H1 (cell line): ENCODE results near the gene SSX4. TPM values are rescaled to one million over a fixed set of nuclear protein-coding genes. Genes with fewer than 3 reads are reported as not detected.
"Not testable (repeated sequence)": the region's sequence is repeated elsewhere in the genome, so short reads cannot be mapped to it uniquely, and the experiment has no call there.

Experiments
- CTCF ChIA-PET: fragments of 300-600 bp; sonication (Branson Sonifier 250); formaldehyde crosslinking; loops from one replicate; lab custom pipeline; 2021; ENCODE audit not compliant: partially characterized antibody; lab: Charles Lee
- POLR2A ChIA-PET: fragments of 300-600 bp; sonication (Branson Sonifier 250); formaldehyde crosslinking; loops from one replicate; lab custom pipeline; 2021; ENCODE audit warnings: inconsistent platforms; ENCODE audit not compliant: partially characterized antibody; lab: Charles Lee
- DNase-seq, 2 experiments: peaks; one replicate each; pipeline versions ENCODE4 v3.0.0 to v3.0.0-alpha.2; 2010 to 2022; ENCODE audit warnings: low spot score in 2 of 2, low read depth in 1 of 2, mixed read lengths in 1 of 2
- FAIRE-seq: peaks from 2 replicates; lab custom pipeline; 2011; peaks lifted over from hg19 to GRCh38; lab: Jason Lieb, UNC
- H2AFZ ChIP-seq: 2 replicates; pipeline ENCODE4 v1.8.1; 2012; ENCODE audit warnings: low read length, inconsistent platforms
- H2AK5ac ChIP-seq: 2 replicates; pipeline ENCODE4 v1.6.1; 2013; ENCODE audit warnings: low read depth, low read length
- H2BK120ac ChIP-seq: replicated peaks from 2 replicates; pipeline ENCODE3; 2013; ENCODE audit warnings: low read depth, low read length, inconsistent platforms
- H2BK12ac ChIP-seq: 2 replicates; pipeline ENCODE4 v1.6.1; 2013; ENCODE audit warnings: low read depth, low read length
- H2BK15ac ChIP-seq: 2 replicates; pipeline ENCODE4 v1.6.1; 2013; ENCODE audit warnings: low read length
- H2BK20ac ChIP-seq: 2 replicates; pipeline ENCODE4 v1.6.1; 2013; ENCODE audit warnings: low read length
- H2BK5ac ChIP-seq: 2 replicates; pipeline ENCODE4 v1.6.1; 2013; ENCODE audit warnings: low read depth, low read length
- H3K14ac ChIP-seq: 2 replicates; pipeline ENCODE4 v1.6.1; 2013; ENCODE audit warnings: inconsistent platforms; ENCODE audit not compliant: insufficient read length
- H3K18ac ChIP-seq: 2 replicates; pipeline ENCODE4 v1.6.1; 2013; ENCODE audit warnings: low read length; ENCODE audit errors: extremely low read depth
- H3K23ac ChIP-seq: 2 replicates; pipeline ENCODE4 v1.6.1; 2013; ENCODE audit warnings: inconsistent platforms; ENCODE audit not compliant: insufficient read length
- H3K23me2 ChIP-seq: 2 replicates; pipeline ENCODE4 v1.6.1; 2013; ENCODE audit warnings: low read depth, low read length
- H3K27ac ChIP-seq: 2 replicates; pipeline ENCODE4 v1.6.1; 2011; ENCODE audit warnings: low read depth, low read length, inconsistent platforms
- H3K27me3 ChIP-seq, 4 experiments: replicated peaks in 1 of 4; 1 replicate in 1 of 4; 2 replicates in 3 of 4; pipeline versions ENCODE4 v1.6.1 to v1.8.1; 2011 to 2013; ENCODE audit warnings: low read length in 3 of 4, mild to moderate bottlenecking in 3 of 4, inconsistent platforms in 2 of 4, mixed read lengths in 2 of 4, moderate library complexity in 1 of 4; ENCODE audit not compliant: control insufficient read depth in 3 of 4, insufficient read depth in 3 of 4; ENCODE audit errors: extremely low read depth in 1 of 4
- H3K36me3 ChIP-seq, 4 experiments: 2 replicates each; pipeline versions ENCODE4 v1.6.1 to v1.8.1; 2011 to 2013; ENCODE audit warnings: mild to moderate bottlenecking in 4 of 4, low read length in 3 of 4, moderate library complexity in 2 of 4, control low read depth in 1 of 4, inconsistent platforms in 1 of 4; ENCODE audit not compliant: insufficient read depth in 4 of 4, control insufficient read depth in 2 of 4
- H3K4ac ChIP-seq: replicated peaks from 2 replicates; pipeline ENCODE3; 2013; ENCODE audit warnings: low read length, low read depth, mixed read lengths, inconsistent platforms; ENCODE audit not compliant: insufficient read length
- H3K4me1 ChIP-seq, 4 experiments: replicated peaks in 1 of 4; 1 replicate in 1 of 4; 2 replicates in 3 of 4; pipeline versions ENCODE4 v1.6.1 to v1.8.1; 2011 to 2013; ENCODE audit warnings: low read length in 3 of 4, inconsistent platforms in 2 of 4, mixed read lengths in 1 of 4; ENCODE audit not compliant: insufficient read depth in 4 of 4, control insufficient read depth in 3 of 4
- H3K4me2 ChIP-seq, 2 experiments: 2 replicates each; pipeline versions ENCODE4 v1.6.1 to v1.8.1; 2011 to 2013; ENCODE audit warnings: low read depth in 2 of 2, low read length in 2 of 2, control low read depth in 1 of 2, inconsistent platforms in 1 of 2, mild to moderate bottlenecking in 1 of 2; ENCODE audit not compliant: insufficient read depth in 1 of 2
- H3K4me3 ChIP-seq, 4 experiments: fragments of 200-600, 300-600 bp in 1 of 4; sonication (generic), shearing (Covaris generic), sonication (Bioruptor Twin) in 1 of 4; 2 replicates each; pipeline versions ENCODE4 v1.5.1 to v1.8.1; 2011 to 2016; ENCODE audit warnings: low read length in 4 of 4, low read depth in 3 of 4, control low read depth in 2 of 4, inconsistent platforms in 2 of 4, mild to moderate bottlenecking in 2 of 4, mixed read lengths in 1 of 4, moderate library complexity in 1 of 4; ENCODE audit not compliant: insufficient read depth in 2 of 4; ENCODE audit errors: extremely low read depth in 1 of 4
- H3K56ac ChIP-seq: replicated peaks from 2 replicates; pipeline ENCODE3; 2013; ENCODE audit warnings: low read depth, mild to moderate bottlenecking, mixed read lengths, low read length, inconsistent platforms; ENCODE audit not compliant: insufficient read length
- H3K79me1 ChIP-seq: 2 replicates; pipeline ENCODE4 v1.6.1; 2013; ENCODE audit warnings: low read depth, low read length, control low read depth
- H3K79me2 ChIP-seq, 2 experiments: 2 replicates each; pipeline versions ENCODE4 v1.6.1 to v1.8.1; 2012 to 2013; ENCODE audit warnings: low read length in 2 of 2, mild to moderate bottlenecking in 2 of 2, inconsistent platforms in 1 of 2; ENCODE audit not compliant: insufficient read depth in 2 of 2, control insufficient read depth in 1 of 2
- H3K9ac ChIP-seq, 4 experiments: replicated peaks in 1 of 4; 1 replicate in 1 of 4; 2 replicates in 3 of 4; pipeline versions ENCODE4 v1.6.1 to v1.8.1; 2011 to 2013; ENCODE audit warnings: low read depth in 3 of 4, low read length in 3 of 4, control low read depth in 2 of 4, mild to moderate bottlenecking in 2 of 4, moderate library complexity in 2 of 4, inconsistent platforms in 1 of 4; ENCODE audit errors: extremely low read depth in 1 of 4
- H3K9me3 ChIP-seq, 2 experiments: 2 replicates each; pipeline versions ENCODE4 v1.6.1 to v1.8.1; 2012 to 2013; ENCODE audit warnings: mild to moderate bottlenecking in 2 of 2, moderate library complexity in 2 of 2, control low read depth in 1 of 2, inconsistent platforms in 1 of 2, low read depth in 1 of 2, low read length in 1 of 2, mixed read lengths in 1 of 2; ENCODE audit not compliant: insufficient read depth in 2 of 2
- H4K20me1 ChIP-seq, 2 experiments: replicated peaks in 1 of 2; 2 replicates each; pipeline versions ENCODE3 to v1.8.1; 2011 to 2013; ENCODE audit warnings: inconsistent platforms in 2 of 2, low read length in 2 of 2, mild to moderate bottlenecking in 1 of 2; ENCODE audit not compliant: insufficient read depth in 2 of 2, control insufficient read depth in 1 of 2
- H4K5ac ChIP-seq: 2 replicates; pipeline ENCODE4 v1.6.1; 2013; ENCODE audit warnings: low read length, low read depth, mixed read lengths, inconsistent platforms; ENCODE audit not compliant: insufficient read length
- H4K8ac ChIP-seq: 2 replicates; pipeline ENCODE4 v1.8.0; 2013; ENCODE audit warnings: mild to moderate bottlenecking, moderate library complexity, low read length, inconsistent platforms; ENCODE audit not compliant: insufficient read depth; ENCODE audit errors: extremely low read depth
- H4K91ac ChIP-seq: replicated peaks from 2 replicates; pipeline ENCODE3; 2013; ENCODE audit warnings: low read length, mixed read lengths, inconsistent platforms; ENCODE audit not compliant: insufficient read length
- WGBS, 2 experiments: shearing (Covaris generic) in 1 of 2; methylation state at CpG; one replicate each; pipeline versions ENCODE4 v1.1.6 to v1.1.7; 2013 to 2015; ENCODE audit warnings: low lambda C conversion rate in 2 of 2, mixed read lengths in 2 of 2, inconsistent platforms in 1 of 2, low coverage in 1 of 2, missing lambda C conversion rate in 1 of 2; ENCODE audit not compliant: insufficient replicate concordance in 2 of 2, insufficient coverage in 1 of 2, insufficient read length in 1 of 2; ENCODE audit errors: extremely low coverage in 1 of 2, missing lambda C conversion rate in 1 of 2; 5-methylcytosine and 5-hydroxymethylcytosine counted together
- polyA plus RNA-seq, 7 experiments: library from polyadenylated mRNA; depleted of rRNA in 3 of 7; stranded (reverse) in 5 of 7; unstranded in 2 of 7; fragments of >200 nt in 5 of 7; fragments of 200-250 nt in 2 of 7; gene quantifications; 1 replicate in 5 of 7; 2 replicates in 1 of 7; 4 replicates in 1 of 7; pipeline versions ENCODE4 v1.2.1 to v1.2.3, GENCODE V29; 2011 to 2013; ENCODE audit warnings: missing spikeins in 2 of 7, mixed read lengths in 2 of 7
- total RNA-seq: library from RNA; stranded (reverse); fragmentation: NEBNext Ultra II Directional; extraction: Animal tissue kit (Norgen Biotek cat#: 25700); gene quantifications from 2 replicates; pipeline ENCODE4 v1.2.1, GENCODE V29; 2021

SSX4 gene
- total and polyA plus RNA-seq, 2 of the 8 experiments (the other 6 are each of a cell fraction or from before 2014, with no cell fraction given), result 0.26 to 0.32 TPM

- POLR2A ChIA-PET, H4K8ac ChIP-seq, H2AFZ ChIP-seq, H2BK120ac ChIP-seq, H3K18ac ChIP-seq, H2BK20ac ChIP-seq, H2BK15ac ChIP-seq, H4K20me1 ChIP-seq, H3K4ac ChIP-seq, DNase-seq, H3K23me2 ChIP-seq, H3K4me3 ChIP-seq, H3K79me2 ChIP-seq, H2BK12ac ChIP-seq, H3K36me3 ChIP-seq, H3K9ac ChIP-seq, H2AK5ac ChIP-seq, H3K56ac ChIP-seq, H3K27ac ChIP-seq, H3K4me1 ChIP-seq, FAIRE-seq, H2BK5ac ChIP-seq, H3K27me3 ChIP-seq, H4K91ac ChIP-seq, H3K9me3 ChIP-seq, H3K4me2 ChIP-seq, H3K14ac ChIP-seq, H3K23ac ChIP-seq, CTCF ChIA-PET, H3K79me1 ChIP-seq, H4K5ac ChIP-seq: not testable (repeated sequence)
- WGBS, 2 experiments, result no CpG with 5 or more reads among the region's 12 CpGs
Measured at GRCh38 chrX:48427027-48427716, 43.8 kb downstream of the SSX4 start.
